ENCODE data around the gene COMMD3. TPM values are rescaled to one million over a fixed set of nuclear protein-coding genes. Genes with fewer than 3 reads are reported as not detected.

Gene COMMD3
- total and polyA plus RNA-seq, 9 of the 15 experiments (the other 6 are each of a cell fraction or from before 2014, with no cell fraction given): 50.7 to 217 (median 80.1) TPM

GRCh38 chr10:22340329-22341189 is 24.4 kb downstream of the COMMD3 start (continued):
- TF ChIP-seq DEAF1 (CRISPR knock-in tag; IDR thresholded peaks at IDR 0.05) (0 out of 2 replicates have a peak, but pooled peaks have one; percentile 4), GABPB1 (CRISPR knock-in tag; IDR thresholded peaks at IDR 0.05) (no peak), ZKSCAN8 (CRISPR knock-in tag; IDR thresholded peaks at IDR 0.05) (no peak), E4F1 (CRISPR knock-in tag; IDR thresholded peaks at IDR 0.05; ENCODE audit: borderline replicate concordance) (no peak), HNRNPUL1 (IDR thresholded peaks at IDR 0.05; ENCODE audit: low read length) (no peak), HDAC3 (IDR thresholded peaks at IDR 0.05; ENCODE audit: borderline replicate concordance, partially characterized antibody) (no peak), BRD4 (IDR thresholded peaks at IDR 0.05) (peak; percentile 89), POLR2AphosphoS2 (IDR thresholded peaks at IDR 0.05; ENCODE audit: low read length) (no peak; the same call in 1 of the 2 replicates), HMGN3 (IDR thresholded peaks at IDR 0.05; ENCODE audit: borderline replicate concordance, extremely low read depth, insufficient read length, low read depth, low read length) (no peak), DDX20 (tag; IDR thresholded peaks at IDR 0.05; ENCODE audit: low read depth) (no peak), RBM34 (IDR thresholded peaks at IDR 0.05; ENCODE audit: borderline replicate concordance, insufficient read depth, low read length) (no peak), THAP12 (CRISPR knock-in tag; IDR thresholded peaks at IDR 0.05) (0 out of 2 replicates have a peak, but pooled peaks have one; percentile 53), ZBTB5 (IDR thresholded peaks at IDR 0.05) (no peak)

Measured in K562 (cell line).